HepG2 (cell line): ENCODE results near the gene MFSD12. TPM values are rescaled to one million over a fixed set of nuclear protein-coding genes. Genes with fewer than 3 reads are reported as not detected.

Experiments used
- CHCHD3 ChIP-seq: sonication (generic); formaldehyde crosslinking; IDR thresholded peaks from 2 replicates; pipeline ENCODE4 v1.8.0; 2022; ENCODE audit warnings: mild to moderate bottlenecking, missing genetic modification reagents, moderate library complexity
- ELF1 ChIP-seq: sonication (generic); formaldehyde crosslinking; IDR thresholded peaks from 2 replicates; pipeline ENCODE4 v1.4.0; 2020; ENCODE audit warnings: missing genetic modification reagents
- EP300 ChIP-seq, 3 experiments: sonication (generic) in 1 of 3; formaldehyde crosslinking in 1 of 3; IDR thresholded peaks; 2 replicates each; pipeline versions ENCODE4 v1.5.1 to v1.6.1; 2011 to 2020; ENCODE audit warnings: low read depth in 2 of 3, low read length in 2 of 3, borderline replicate concordance in 1 of 3, improper control_type of control experiment in 1 of 3, mild to moderate bottlenecking in 1 of 3, missing genetic modification reagents in 1 of 3, moderate library complexity in 1 of 3
- FOXO1 ChIP-seq: sonication (generic); formaldehyde crosslinking; IDR thresholded peaks from 2 replicates; pipeline ENCODE4 v1.4.0; 2020; ENCODE audit warnings: missing genetic modification reagents
- LCORL ChIP-seq, 2 experiments: fragments of 450-650 bp in 1 of 2; sonication (generic) in 1 of 2; formaldehyde crosslinking in 1 of 2; IDR thresholded peaks; 2 replicates each; pipeline versions ENCODE4 v1.5.0 to v1.6.1; 2017 to 2020; ENCODE audit warnings: antibody characterized with exemption in 1 of 2, missing genetic modification reagents in 1 of 2
- NCOA5 ChIP-seq: sonication (generic); formaldehyde crosslinking; IDR thresholded peaks from 2 replicates; pipeline ENCODE4 v1.4.0; 2020; ENCODE audit warnings: missing genetic modification reagents
- PAX8 ChIP-seq: sonication (generic); formaldehyde crosslinking; IDR thresholded peaks from 2 replicates; pipeline ENCODE4 v1.8.0; 2022; ENCODE audit warnings: mild to moderate bottlenecking, missing genetic modification reagents, borderline replicate concordance
- PTBP1 ChIP-seq: fragments of 200-400 bp; formaldehyde crosslinking; IDR thresholded peaks from 2 replicates; pipeline ENCODE4 v1.6.1; 2018; ENCODE audit warnings: low read length, low read depth; ENCODE audit not compliant: poor library complexity, severe bottlenecking
- RELA ChIP-seq: sonication (generic); formaldehyde crosslinking; IDR thresholded peaks from 2 replicates; pipeline ENCODE4 v1.4.0; 2020; ENCODE audit warnings: missing genetic modification reagents
- SAP130 ChIP-seq: IDR thresholded peaks from 2 replicates; pipeline ENCODE4 v1.6.1; 2016; ENCODE audit warnings: low read depth
- SATB2 ChIP-seq: sonication (generic); formaldehyde crosslinking; IDR thresholded peaks from 2 replicates; pipeline ENCODE4 v1.5.0; 2020; ENCODE audit warnings: missing genetic modification reagents
- SUZ12 ChIP-seq: fragments of 150-350 bp; IDR thresholded peaks from 2 replicates; pipeline ENCODE4 v1.6.1; 2014; ENCODE audit warnings: low read depth, low read length
- TFAP4 ChIP-seq: sonication (generic); IDR thresholded peaks from 2 replicates; pipeline ENCODE4 v1.6.1; 2016; ENCODE audit warnings: low read depth, borderline replicate concordance
- ZIK1 ChIP-seq: sonication (generic); formaldehyde crosslinking; IDR thresholded peaks from 2 replicates; pipeline ENCODE4 v1.5.0; 2020; ENCODE audit warnings: mild to moderate bottlenecking, low read depth, missing genetic modification reagents, borderline replicate concordance
- ZNF225 ChIP-seq: sonication (generic); formaldehyde crosslinking; IDR thresholded peaks from 2 replicates; pipeline ENCODE4 v1.4.0; 2020; ENCODE audit warnings: mild to moderate bottlenecking, missing genetic modification reagents
- ZNF883 ChIP-seq: sonication (generic); formaldehyde crosslinking; IDR thresholded peaks from 2 replicates; pipeline ENCODE4 v1.5.1; 2020; ENCODE audit warnings: mild to moderate bottlenecking, missing genetic modification reagents; ENCODE audit errors: not compliant biosample characterization
- polyA plus RNA-seq, 8 experiments: library from polyadenylated mRNA; depleted of rRNA in 3 of 8; stranded (reverse) in 7 of 8; unstranded in 1 of 8; fragments of >200 nt; fragmentation: Illumina TruSeq in 4 of 8; extraction: Trizol in 4 of 8; gene quantifications; 2 replicates each; pipeline versions ENCODE4 v1.2.1 to v1.2.3, GENCODE V29; 2011 to 2016; ENCODE audit warnings: low read depth in 4 of 8, missing spikeins in 1 of 8, mixed read lengths in 1 of 8; ENCODE audit not compliant: insufficient read depth in 1 of 8
- total RNA-seq, 5 experiments: library from RNA; depleted of rRNA; stranded (reverse); fragments of >200 nt; fragmentation: Illumina TruSeq; extraction: Trizol; gene quantifications; 2 replicates each; pipeline ENCODE4 v1.2.3, GENCODE V29; 2016; ENCODE audit warnings: low read depth in 1 of 5
- TF ChIP-seq, protein P1 (sequence below): sonication (generic); formaldehyde crosslinking; IDR thresholded peaks from 2 replicates; pipeline ENCODE4 v1.4.0; 2020; ENCODE audit warnings: missing genetic modification reagents, mild to moderate bottlenecking, borderline replicate concordance
- TF ChIP-seq, protein P2 (sequence below): sonication (generic); formaldehyde crosslinking; IDR thresholded peaks from 2 replicates; pipeline ENCODE4 v1.4.0; 2020; ENCODE audit warnings: mild to moderate bottlenecking, missing genetic modification reagents
- TF ChIP-seq, protein P3 (sequence below): IDR thresholded peaks from 2 replicates; pipeline ENCODE4 v1.6.1; 2016; ENCODE audit warnings: mild to moderate bottlenecking, missing biosample characterization, missing genetic modification reagents
- TF ChIP-seq, protein P4 (sequence below), 2 experiments: sonication (generic) in 1 of 2; formaldehyde crosslinking in 1 of 2; IDR thresholded peaks; 2 replicates each; pipeline versions ENCODE4 v1.5.1 to v1.6.1; 2011 to 2020; ENCODE audit warnings: borderline replicate concordance in 1 of 2, low read depth in 1 of 2, low read length in 1 of 2, mild to moderate bottlenecking in 1 of 2, missing genetic modification reagents in 1 of 2, moderate library complexity in 1 of 2

Gene MFSD12
- total and polyA plus RNA-seq, 2 of the 13 experiments (the other 11 are each of a cell fraction or from before 2014, with no cell fraction given): 27.2 to 29.1 TPM

GRCh38 chr19:3557461-3558248 lies at the start of gene MFSD12 (continued):
- TF ChIP-seq CHCHD3 (CRISPR knock-in tag) (no peak), FOXO1 (CRISPR knock-in tag) (no peak), PAX8 (CRISPR knock-in tag) (0 out of 2 replicates have a peak, but pooled peaks have one; percentile 90), ZIK1 (0 out of 2 replicates have a peak, but pooled peaks have one; percentile 44), NCOA5 (CRISPR knock-in tag) (no peak), RELA (CRISPR knock-in tag) (no peak), EP300 (IDR thresholded peaks at IDR 0.05; ENCODE audit: low read depth in 2 of 2, low read length in 2 of 2) (no peak), EP300 (CRISPR knock-in tag; IDR thresholded peaks at IDR 0.05; ENCODE audit: borderline replicate concordance) (no peak), ELF1 (CRISPR knock-in tag) (no peak), LCORL (IDR thresholded peaks at IDR 0.05) (no peak), LCORL (CRISPR knock-in tag; IDR thresholded peaks at IDR 0.05) (no peak), ZNF883 (CRISPR knock-in tag) (no peak), SAP130 (peak; percentile 70), SUZ12 (no peak), ZNF225 (CRISPR knock-in tag) (no peak), TFAP4 (no peak; the same call in 1 of the 2 replicates), SATB2 (CRISPR knock-in tag) (no peak), PTBP1 (no peak)
- TF ChIP-seq, protein P1, sequence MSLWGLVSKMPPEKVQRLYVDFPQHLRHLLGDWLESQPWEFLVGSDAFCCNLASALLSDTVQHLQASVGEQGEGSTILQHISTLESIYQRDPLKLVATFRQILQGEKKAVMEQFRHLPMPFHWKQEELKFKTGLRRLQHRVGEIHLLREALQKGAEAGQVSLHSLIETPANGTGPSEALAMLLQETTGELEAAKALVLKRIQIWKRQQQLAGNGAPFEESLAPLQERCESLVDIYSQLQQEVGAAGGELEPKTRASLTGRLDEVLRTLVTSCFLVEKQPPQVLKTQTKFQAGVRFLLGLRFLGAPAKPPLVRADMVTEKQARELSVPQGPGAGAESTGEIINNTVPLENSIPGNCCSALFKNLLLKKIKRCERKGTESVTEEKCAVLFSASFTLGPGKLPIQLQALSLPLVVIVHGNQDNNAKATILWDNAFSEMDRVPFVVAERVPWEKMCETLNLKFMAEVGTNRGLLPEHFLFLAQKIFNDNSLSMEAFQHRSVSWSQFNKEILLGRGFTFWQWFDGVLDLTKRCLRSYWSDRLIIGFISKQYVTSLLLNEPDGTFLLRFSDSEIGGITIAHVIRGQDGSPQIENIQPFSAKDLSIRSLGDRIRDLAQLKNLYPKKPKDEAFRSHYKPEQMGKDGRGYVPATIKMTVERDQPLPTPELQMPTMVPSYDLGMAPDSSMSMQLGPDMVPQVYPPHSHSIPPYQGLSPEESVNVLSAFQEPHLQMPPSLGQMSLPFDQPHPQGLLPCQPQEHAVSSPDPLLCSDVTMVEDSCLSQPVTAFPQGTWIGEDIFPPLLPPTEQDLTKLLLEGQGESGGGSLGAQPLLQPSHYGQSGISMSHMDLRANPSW: no peak
- TF ChIP-seq, protein P2, sequence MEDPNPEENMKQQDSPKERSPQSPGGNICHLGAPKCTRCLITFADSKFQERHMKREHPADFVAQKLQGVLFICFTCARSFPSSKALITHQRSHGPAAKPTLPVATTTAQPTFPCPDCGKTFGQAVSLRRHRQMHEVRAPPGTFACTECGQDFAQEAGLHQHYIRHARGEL (CRISPR knock-in tag): 0 out of 2 replicates have a peak, but pooled peaks have one; percentile 31
- TF ChIP-seq, protein P3, sequence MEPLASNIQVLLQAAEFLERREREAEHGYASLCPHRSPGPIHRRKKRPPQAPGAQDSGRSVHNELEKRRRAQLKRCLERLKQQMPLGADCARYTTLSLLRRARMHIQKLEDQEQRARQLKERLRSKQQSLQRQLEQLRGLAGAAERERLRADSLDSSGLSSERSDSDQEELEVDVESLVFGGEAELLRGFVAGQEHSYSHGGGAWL: no peak
- TF ChIP-seq, protein P4, sequence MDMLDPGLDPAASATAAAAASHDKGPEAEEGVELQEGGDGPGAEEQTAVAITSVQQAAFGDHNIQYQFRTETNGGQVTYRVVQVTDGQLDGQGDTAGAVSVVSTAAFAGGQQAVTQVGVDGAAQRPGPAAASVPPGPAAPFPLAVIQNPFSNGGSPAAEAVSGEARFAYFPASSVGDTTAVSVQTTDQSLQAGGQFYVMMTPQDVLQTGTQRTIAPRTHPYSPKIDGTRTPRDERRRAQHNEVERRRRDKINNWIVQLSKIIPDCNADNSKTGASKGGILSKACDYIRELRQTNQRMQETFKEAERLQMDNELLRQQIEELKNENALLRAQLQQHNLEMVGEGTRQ (IDR thresholded peaks at IDR 0.05; ENCODE audit: low read depth, low read length): peak; percentile 17; the same call in 1 of the 2 replicates
- TF ChIP-seq, protein P4 (CRISPR knock-in tag; IDR thresholded peaks at IDR 0.05; ENCODE audit: borderline replicate concordance): no peak
